Stimulated activated naive CD8-positive, alpha-beta T cell treated with anti-CD3 and anti-CD28 coated beads, Interleukin-15, amount 100 ng/mL, for 72 hours (primary cell): ENCODE data around the gene GCC1.
A peak's percentile ranks its signal among the peaks of the same experiment; 100 is the strongest.
"Not testable (repeated sequence)": the region's sequence is repeated elsewhere in the genome, so short reads cannot be mapped to it uniquely, and the experiment has no call there.

Experiments
- ATAC-seq: fragments of 150-1000 bp; cut with Tn5 transposase; 2 replicates; pipeline ENCODE4 v1.10.0; 2021; ENCODE audit warnings: mild to moderate bottlenecking, moderate library complexity
- DNase-seq, 2 donors: peaks; one replicate each; pipeline ENCODE4 v3.0.0; 2021 to 2022
- H3K27ac Mint-ChIP-seq, 2 donors: one replicate each; pipeline ENCODE4 v1.8.0; 2022; ENCODE audit warnings: mild to moderate bottlenecking in 2 of 2, mixed read lengths in 2 of 2, moderate library complexity in 2 of 2
- H3K27me3 Mint-ChIP-seq: one replicate; pipeline ENCODE4 v1.8.0; 2022; ENCODE audit warnings: mixed read lengths
- H3K4me1 Mint-ChIP-seq: one replicate; pipeline ENCODE4 v1.8.0; 2022; ENCODE audit warnings: mild to moderate bottlenecking, mixed read lengths
- H3K4me3 Mint-ChIP-seq, 2 donors: one replicate each; pipeline ENCODE4 v1.8.0; 2022; ENCODE audit warnings: mild to moderate bottlenecking in 2 of 2, mixed read lengths in 2 of 2, moderate library complexity in 1 of 2
- H3K9me3 Mint-ChIP-seq, 2 donors: one replicate each; pipeline ENCODE4 v1.8.0; 2022; ENCODE audit warnings: mixed read lengths in 2 of 2

The GCC1 gene

GRCh38 chr7:127578036-127578684 is 7.2 kb downstream of the GCC1 start:
- DNase-seq = no peak
- no peaks in the 10 kb centered on the region for H3K27me3 Mint-ChIP-seq
- H3K27ac Mint-ChIP-seq = no peak overlapping the region
- no peak overlapping the region for H3K4me3 Mint-ChIP-seq
- no peaks in the 10 kb centered on the region for H3K9me3 Mint-ChIP-seq
- H3K4me1 Mint-ChIP-seq = peaks cover 29% of the 10 kb centered on the region
- no peak for ATAC-seq

GRCh38 chr7:127571741-127572505 is 13.5 kb downstream of the GCC1 start:
- H3K9me3 Mint-ChIP-seq = no peaks in the 10 kb centered on the region
- H3K4me3 Mint-ChIP-seq = no peak overlapping the region
- DNase-seq = no peak
- H3K27me3 Mint-ChIP-seq = no peaks in the 10 kb centered on the region
- ATAC-seq = no peak
- no peaks in the 10 kb centered on the region for H3K4me1 Mint-ChIP-seq
- H3K27ac Mint-ChIP-seq = no peak overlapping the region

GRCh38 chr7:127568034-127568433 is 17.4 kb downstream of the GCC1 start:
- H3K27ac Mint-ChIP-seq, H3K27me3 Mint-ChIP-seq, ATAC-seq, H3K4me1 Mint-ChIP-seq, DNase-seq, H3K4me3 Mint-ChIP-seq: not testable (repeated sequence)
- H3K9me3 Mint-ChIP-seq = peaks cover 4 to 13% of the 10 kb centered on the region in 2 donors

- no peak overlapping the region for H3K4me3 Mint-ChIP-seq
- no peak for DNase-seq
- ATAC-seq = no peak
- H3K27me3 Mint-ChIP-seq = no peaks in the 10 kb centered on the region
- no peaks in the 10 kb centered on the region for H3K4me1 Mint-ChIP-seq
- peaks cover 4 to 16% of the 10 kb centered on the region in 2 donors for H3K9me3 Mint-ChIP-seq
- H3K27ac Mint-ChIP-seq = no peak overlapping the region
These were observed 19.2 kb downstream of the GCC1 start for GRCh38 chr7:127566242-127566641.

GRCh38 chr7:127557803-127558202 is 27.6 kb downstream of the GCC1 start:
- ATAC-seq (no peak), DNase-seq (no peak)
- no peaks in the 10 kb centered on the region for H3K4me1 Mint-ChIP-seq
- H3K27me3 Mint-ChIP-seq = no peaks in the 10 kb centered on the region
- peaks cover 0 to 8% of the 10 kb centered on the region in 2 donors for H3K9me3 Mint-ChIP-seq
- H3K27ac Mint-ChIP-seq = no peak overlapping the region
- H3K4me3 Mint-ChIP-seq = no peak overlapping the region

GRCh38 chr7:127556404-127556803 is 29.0 kb downstream of the GCC1 start:
- H3K27me3 Mint-ChIP-seq = no peaks in the 10 kb centered on the region
- no peak overlapping the region for H3K4me3 Mint-ChIP-seq
- peaks cover 0 to 8% of the 10 kb centered on the region in 2 donors for H3K9me3 Mint-ChIP-seq
- no peak for DNase-seq
- no peak for ATAC-seq
- H3K4me1 Mint-ChIP-seq = no peaks in the 10 kb centered on the region
- no peak overlapping the region for H3K27ac Mint-ChIP-seq

- Mint-ChIP-seq H3K4me3 (no peak overlapping the region), H3K4me1 (no peaks in the 10 kb centered on the region), H3K27me3 (no peaks in the 10 kb centered on the region), H3K9me3 (peaks cover 2 to 10% of the 10 kb centered on the region in 2 donors), H3K27ac (no peak overlapping the region)
- no peak for DNase-seq
- ATAC-seq = no peak
These were observed 33.5 kb downstream of the GCC1 start for GRCh38 chr7:127551941-127552340.

- no peaks in the 10 kb centered on the region for H3K4me1 Mint-ChIP-seq
- H3K27me3 Mint-ChIP-seq = no peaks in the 10 kb centered on the region
- no peak overlapping the region for H3K4me3 Mint-ChIP-seq
- peaks cover 13 to 20% of the 10 kb centered on the region in 2 donors for H3K9me3 Mint-ChIP-seq
- DNase-seq (no peak), ATAC-seq (no peak)
- no peak overlapping the region for H3K27ac Mint-ChIP-seq
These were observed 35.1 kb downstream of the GCC1 start for GRCh38 chr7:127550247-127550646.

GRCh38 chr7:127546313-127546712 is 39.1 kb downstream of the GCC1 start:
- H3K27me3 Mint-ChIP-seq = no peaks in the 10 kb centered on the region
- no peak for DNase-seq
- no peak for ATAC-seq
- no peak overlapping the region for H3K4me3 Mint-ChIP-seq
- H3K9me3 Mint-ChIP-seq = peaks cover 14 to 21% of the 10 kb centered on the region in 2 donors
- no peak overlapping the region for H3K27ac Mint-ChIP-seq
- no peaks in the 10 kb centered on the region for H3K4me1 Mint-ChIP-seq

- peaks cover 6% of the 10 kb centered on the region for H3K4me1 Mint-ChIP-seq
- H3K27ac Mint-ChIP-seq = no peak overlapping the region
- H3K9me3 Mint-ChIP-seq = peaks cover 8 to 14% of the 10 kb centered on the region in 2 donors
- H3K27me3 Mint-ChIP-seq = peaks cover 17% of the 10 kb centered on the region
- no peak for DNase-seq
- H3K4me3 Mint-ChIP-seq = no peak overlapping the region
- ATAC-seq = no peak
These were observed 43.8 kb downstream of the GCC1 start for GRCh38 chr7:127541548-127541947.

- H3K27ac Mint-ChIP-seq, DNase-seq, H3K4me1 Mint-ChIP-seq, ATAC-seq, H3K4me3 Mint-ChIP-seq, H3K9me3 Mint-ChIP-seq: not testable (repeated sequence)
- peaks cover 28% of the 10 kb centered on the region for H3K27me3 Mint-ChIP-seq
These were observed 44.9 kb downstream of the GCC1 start for GRCh38 chr7:127540461-127540860.

- ATAC-seq = no peak
- Mint-ChIP-seq H3K27ac (no peak overlapping the region), H3K9me3 (no peaks in the 10 kb centered on the region), H3K4me1 (peaks cover 6% of the 10 kb centered on the region), H3K27me3 (peaks cover 33% of the 10 kb centered on the region), H3K4me3 (no peak overlapping the region)
- no peak for DNase-seq
These were observed 46.3 kb downstream of the GCC1 start for GRCh38 chr7:127539116-127539515.

GRCh38 chr7:127536741-127537140 is 48.7 kb downstream of the GCC1 start:
- H3K27ac Mint-ChIP-seq = no peak overlapping the region
- H3K9me3 Mint-ChIP-seq = no peaks in the 10 kb centered on the region
- peaks cover 33% of the 10 kb centered on the region for H3K27me3 Mint-ChIP-seq
- ATAC-seq = no peak
- peaks cover 6% of the 10 kb centered on the region for H3K4me1 Mint-ChIP-seq
- DNase-seq = no peak
- peak overlapping the region in 1 of 2 donors; percentile 62 for H3K4me3 Mint-ChIP-seq

GRCh38 chr7:127536394-127536691 is 49.1 kb downstream of the GCC1 start:
- peak overlapping the region in 1 of 2 donors; percentile 62 for H3K4me3 Mint-ChIP-seq
- ATAC-seq = no peak
- H3K9me3 Mint-ChIP-seq = no peaks in the 10 kb centered on the region
- H3K27me3 Mint-ChIP-seq = peaks cover 33% of the 10 kb centered on the region
- no peak for DNase-seq
- no peak overlapping the region for H3K27ac Mint-ChIP-seq
- H3K4me1 Mint-ChIP-seq = peaks cover 6% of the 10 kb centered on the region

- no peak for DNase-seq
- H3K27me3 Mint-ChIP-seq = peaks cover 33% of the 10 kb centered on the region
- peaks cover 6% of the 10 kb centered on the region for H3K4me1 Mint-ChIP-seq
- H3K9me3 Mint-ChIP-seq = no peaks in the 10 kb centered on the region
- no peak overlapping the region for H3K27ac Mint-ChIP-seq
- no peak for ATAC-seq
- H3K4me3 Mint-ChIP-seq = no peak overlapping the region
These were observed 49.6 kb downstream of the GCC1 start for GRCh38 chr7:127535546-127536393.

GRCh38 chr7:127534636-127535035 is 50.8 kb downstream of the GCC1 start:
- peaks cover 6% of the 10 kb centered on the region for H3K4me1 Mint-ChIP-seq
- no peak overlapping the region for H3K4me3 Mint-ChIP-seq
- no peak overlapping the region for H3K27ac Mint-ChIP-seq
- H3K9me3 Mint-ChIP-seq = peaks cover 0 to 9% of the 10 kb centered on the region in 2 donors
- H3K27me3 Mint-ChIP-seq = peaks cover 43% of the 10 kb centered on the region
- ATAC-seq (no peak), DNase-seq (no peak)
